K562 treated with DMSO at 1 percent for 48 hours (cell line): ENCODE data around the gene RXRG. TPM values are rescaled to one million over a fixed set of nuclear protein-coding genes. Genes with fewer than 3 reads are reported as not detected.

ENCODE experiments used
- total RNA-seq: library from RNA; unstranded; fragments of 300-600 nt; gene quantifications from 2 replicates; pipeline ENCODE4 v1.2.3, GENCODE V29; 2022; ENCODE audit warnings: low replicate concordance; ENCODE audit errors: extremely low read depth

The RXRG gene
- not detected in 2 replicates for total RNA-seq

DNA sequence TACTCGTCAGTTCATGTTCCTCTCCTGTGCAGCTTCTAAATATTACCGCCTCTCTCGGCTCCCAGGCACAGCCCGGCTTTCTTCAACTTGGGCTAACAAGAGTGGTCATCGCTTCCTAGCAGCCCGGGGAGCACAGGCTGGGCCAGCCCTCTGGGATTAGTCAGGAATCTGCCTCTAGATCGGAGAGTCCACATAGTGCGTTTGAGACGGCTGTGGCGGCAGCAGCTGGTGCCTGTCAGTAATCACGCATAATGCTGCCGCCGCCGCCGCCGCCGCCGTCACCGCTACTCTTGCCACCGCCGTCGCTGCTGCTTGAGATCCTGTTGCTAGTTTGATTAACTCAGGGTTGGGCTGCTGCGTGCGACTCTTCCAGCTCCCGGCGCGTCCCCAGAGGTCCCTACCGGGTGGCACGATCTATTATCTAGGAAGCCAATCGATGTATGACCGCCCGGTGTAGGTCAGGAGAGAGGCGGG is at the start of gene RXRG:
TSS of gene RXRG (minus strand) at position 230 of the 474 bp plus-strand sequence. CDS start 233 bp downstream, outside the sequence.

GRCh38 chr1:165355977-165356811 is 88.7 kb downstream of the RXRG start, which contains the start of gene LMX1A:
TSS of gene LMX1A (minus strand) at chr1:165356715. CDS start at chr1:165355559, 1,156 bp downstream.

Other genes with a start within 250 kb of the RXRG start
- gene LMX1A, start 88.4 kb downstream of the RXRG start, total RNA-seq: not detected in 2 replicates
- not detected in 2 replicates for gene LRRC52, start 98.9 kb upstream of the RXRG start, total RNA-seq
- not detected in 2 replicates for gene MGST3, start 186.1 kb upstream of the RXRG start, total RNA-seq